Fibroblast of lung (primary cell): ENCODE results near the gene NTSR2. TPM values are rescaled to one million over a fixed set of nuclear protein-coding genes. Genes with fewer than 3 reads are reported as not detected.

Experiments
- DNase-seq, 2 donors: peaks; one replicate each; pipeline versions ENCODE4 v3.0.0 to v3.0.0-alpha.2; 2010; ENCODE audit warnings: low read depth in 2 of 2
- H2AFZ ChIP-seq: 2 replicates; pipeline ENCODE4 v1.5.1; 2012; ENCODE audit warnings: low read length, control low read depth, inconsistent platforms
- H3K27ac ChIP-seq: 2 replicates; pipeline ENCODE4 v1.5.1; 2011; ENCODE audit warnings: low read length, control low read depth; ENCODE audit not compliant: insufficient read depth
- H3K27me3 ChIP-seq: 2 replicates; pipeline ENCODE4 v1.5.1; 2011; ENCODE audit warnings: mild to moderate bottlenecking, low read length; ENCODE audit not compliant: control insufficient read depth, insufficient read depth
- H3K36me3 ChIP-seq: 2 replicates; pipeline ENCODE4 v1.5.1; 2011; ENCODE audit warnings: low read length; ENCODE audit not compliant: control insufficient read depth, insufficient read depth
- H3K4me1 ChIP-seq: 2 replicates; pipeline ENCODE4 v1.5.1; 2011; ENCODE audit warnings: low read length; ENCODE audit not compliant: control insufficient read depth, insufficient read depth; ENCODE audit errors: extremely low read depth
- H3K4me2 ChIP-seq: 2 replicates; pipeline ENCODE4 v1.5.1; 2011; ENCODE audit warnings: low read length, control low read depth; ENCODE audit not compliant: insufficient read depth; ENCODE audit errors: extremely low read depth
- H3K4me3 ChIP-seq, 4 experiments: fragments of 200-600 bp in 1 of 4; sonication (generic) in 1 of 4; replicated peaks in 1 of 4; 2 replicates each; pipeline ENCODE4 v1.5.1; 2011 to 2016; ENCODE audit warnings: low read length in 4 of 4, low read depth in 3 of 4, mild to moderate bottlenecking in 3 of 4, control low read depth in 2 of 4, inconsistent platforms in 1 of 4, mixed read lengths in 1 of 4; ENCODE audit not compliant: insufficient read depth in 1 of 4; ENCODE audit errors: control extremely low read depth in 1 of 4
- H3K79me2 ChIP-seq: 2 replicates; pipeline ENCODE4 v1.5.1; 2012; ENCODE audit warnings: mild to moderate bottlenecking, low read length, inconsistent platforms; ENCODE audit not compliant: control insufficient read depth, insufficient read depth
- H3K9ac ChIP-seq: 2 replicates; pipeline ENCODE4 v1.5.1; 2011; ENCODE audit warnings: mild to moderate bottlenecking, low read length, control low read depth; ENCODE audit not compliant: insufficient read depth
- H3K9me3 ChIP-seq: 2 replicates; pipeline ENCODE4 v1.5.1; 2012; ENCODE audit warnings: low read depth, low read length; ENCODE audit not compliant: control insufficient read depth, insufficient read depth
- H4K20me1 ChIP-seq: 2 replicates; pipeline ENCODE4 v1.5.1; 2011; ENCODE audit warnings: low read length; ENCODE audit not compliant: control insufficient read depth, insufficient read depth; ENCODE audit errors: extremely low read depth
- CTCF ChIP-seq, 2 donors: IDR thresholded peaks in 1 of 2; conservative IDR thresholded peaks in 1 of 2; 1 replicate in 1 of 2; 2 replicates in 1 of 2; pipeline ENCODE4 v1.5.1; 2011 to 2012; ENCODE audit warnings: low read length in 2 of 2, control low read depth in 1 of 2, inconsistent platforms in 1 of 2, low read depth in 1 of 2, mild to moderate bottlenecking in 1 of 2
- EZH2 ChIP-seq: IDR thresholded peaks from 2 replicates; pipeline ENCODE4 v1.5.1; 2012; ENCODE audit warnings: low read length, control low read depth, mild to moderate bottlenecking; ENCODE audit errors: missing control alignments
- polyA plus RNA-seq, 2 donors: library from polyadenylated mRNA; depleted of rRNA in 1 of 2; stranded (reverse) in 1 of 2; unstranded in 1 of 2; fragments of >200 nt; gene quantifications; 2 replicates each; pipeline ENCODE4 v1.2.1, GENCODE V29; 2011 to 2012; ENCODE audit warnings: missing spikeins in 1 of 2
- total RNA-seq: library from RNA; depleted of rRNA; stranded (reverse); fragments of >200 nt; gene quantifications from 2 replicates; pipeline ENCODE4 v1.2.1, GENCODE V29; 2014

The NTSR2 gene
- total and polyA plus RNA-seq, 2 donors (not counting 1 experiment from before 2014, with no cell fraction given): not detected

GRCh38 chr2:11659115-11659475, 10.9 kb downstream of the NTSR2 start:
- Histone ChIP-seq H3K4me2 (no peak overlapping the region), H3K9ac (no peak overlapping the region), H3K27ac (no peak overlapping the region), H3K27me3 (peaks cover 6% of the 10 kb centered on the region), H3K4me3 (no peak overlapping the region), H3K79me2 (no peaks in the 10 kb centered on the region), H3K9me3 (no peaks in the 10 kb centered on the region), H3K4me1 (no peaks in the 10 kb centered on the region), H2AFZ (no peak overlapping the region), H3K36me3 (no peaks in the 10 kb centered on the region), H4K20me1 (no peaks in the 10 kb centered on the region)
- TF ChIP-seq EZH2 (no peak), CTCF (conservative IDR thresholded peaks at IDR 0.05 in 1 of 2, IDR thresholded peaks at IDR 0.05 in 1 of 2; ENCODE audit: low read depth in 1 of 2, low read length in 2 of 2) (no peak)
- no peak for DNase-seq

GRCh38 chr2:11658208-11659114, 11.5 kb downstream of the NTSR2 start:
- Histone ChIP-seq H3K4me2 (no peak overlapping the region), H3K9me3 (no peaks in the 10 kb centered on the region), H3K9ac (no peak overlapping the region), H4K20me1 (no peaks in the 10 kb centered on the region), H3K27me3 (peaks cover 6% of the 10 kb centered on the region), H3K4me1 (no peaks in the 10 kb centered on the region), H3K36me3 (no peaks in the 10 kb centered on the region), H3K4me3 (no peak overlapping the region), H2AFZ (no peak overlapping the region), H3K79me2 (no peaks in the 10 kb centered on the region), H3K27ac (no peak overlapping the region)
- no peak for DNase-seq
- TF ChIP-seq CTCF (conservative IDR thresholded peaks at IDR 0.05 in 1 of 2, IDR thresholded peaks at IDR 0.05 in 1 of 2; ENCODE audit: low read depth in 1 of 2, low read length in 2 of 2) (no peak), EZH2 (no peak)

- Histone ChIP-seq H3K27me3 (peaks cover 6% of the 10 kb centered on the region), H3K4me1 (no peaks in the 10 kb centered on the region), H3K27ac (no peak overlapping the region), H2AFZ (no peak overlapping the region), H3K4me2 (no peak overlapping the region), H3K4me3 (no peak overlapping the region), H3K9me3 (no peaks in the 10 kb centered on the region), H3K36me3 (no peaks in the 10 kb centered on the region), H3K9ac (no peak overlapping the region), H4K20me1 (no peaks in the 10 kb centered on the region), H3K79me2 (no peaks in the 10 kb centered on the region)
- no peak for TF ChIP-seq CTCF (conservative IDR thresholded peaks at IDR 0.05 in 1 of 2, IDR thresholded peaks at IDR 0.05 in 1 of 2; ENCODE audit: low read depth in 1 of 2, low read length in 2 of 2)
- no peak for TF ChIP-seq EZH2
- no peak for DNase-seq
Observed at GRCh38 chr2:11657646-11658045, 12.3 kb downstream of the NTSR2 start.
